Panc1 (cell line): ENCODE measurements around the gene AURKB.

Experiments
- CTCF ChIP-seq: fragments of 450-650 bp; IDR thresholded peaks from 2 replicates; pipeline ENCODE4 v1.5.1; 2017; ENCODE audit warnings: mild to moderate bottlenecking
- POLR2AphosphoS5 ChIP-seq: IDR thresholded peaks from 2 replicates; pipeline ENCODE4 v1.6.1; 2012; ENCODE audit warnings: mild to moderate bottlenecking, low read depth, low read length, moderate library complexity
- SIN3A ChIP-seq: IDR thresholded peaks from 2 replicates; pipeline ENCODE4 v1.6.1; 2012; ENCODE audit warnings: low read depth, mild to moderate bottlenecking, low read length, moderate library complexity, borderline replicate concordance; ENCODE audit not compliant: insufficient read depth
- TCF7L2 ChIP-seq: IDR thresholded peaks from 2 replicates; pipeline ENCODE4 v1.6.1; 2011; ENCODE audit warnings: mild to moderate bottlenecking, low read depth, low read length, inconsistent platforms

GRCh38 chr17:8175795-8176196 lies 34.6 kb downstream of the AURKB start:
- TF ChIP-seq CTCF (no peak), POLR2AphosphoS5 (no peak), SIN3A (no peak), TCF7L2 (no peak)
